ELR (cell line): ENCODE data around the gene SLC39A10.
A peak's percentile ranks its signal among the peaks of the same experiment; 100 is the strongest.

Experiments
- DNase-seq: peaks from one replicate; pipeline ENCODE4 v3.0.0-alpha.2; 2015; ENCODE audit warnings: low read depth

SLC39A10 gene, protein sequence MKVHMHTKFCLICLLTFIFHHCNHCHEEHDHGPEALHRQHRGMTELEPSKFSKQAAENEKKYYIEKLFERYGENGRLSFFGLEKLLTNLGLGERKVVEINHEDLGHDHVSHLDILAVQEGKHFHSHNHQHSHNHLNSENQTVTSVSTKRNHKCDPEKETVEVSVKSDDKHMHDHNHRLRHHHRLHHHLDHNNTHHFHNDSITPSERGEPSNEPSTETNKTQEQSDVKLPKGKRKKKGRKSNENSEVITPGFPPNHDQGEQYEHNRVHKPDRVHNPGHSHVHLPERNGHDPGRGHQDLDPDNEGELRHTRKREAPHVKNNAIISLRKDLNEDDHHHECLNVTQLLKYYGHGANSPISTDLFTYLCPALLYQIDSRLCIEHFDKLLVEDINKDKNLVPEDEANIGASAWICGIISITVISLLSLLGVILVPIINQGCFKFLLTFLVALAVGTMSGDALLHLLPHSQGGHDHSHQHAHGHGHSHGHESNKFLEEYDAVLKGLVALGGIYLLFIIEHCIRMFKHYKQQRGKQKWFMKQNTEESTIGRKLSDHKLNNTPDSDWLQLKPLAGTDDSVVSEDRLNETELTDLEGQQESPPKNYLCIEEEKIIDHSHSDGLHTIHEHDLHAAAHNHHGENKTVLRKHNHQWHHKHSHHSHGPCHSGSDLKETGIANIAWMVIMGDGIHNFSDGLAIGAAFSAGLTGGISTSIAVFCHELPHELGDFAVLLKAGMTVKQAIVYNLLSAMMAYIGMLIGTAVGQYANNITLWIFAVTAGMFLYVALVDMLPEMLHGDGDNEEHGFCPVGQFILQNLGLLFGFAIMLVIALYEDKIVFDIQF

GRCh38 chr2:195656859-195657633 lies at the start of gene SLC39A10:
SLC39A10 (plus strand) TSS chr2:195657226; CDS start chr2:195680043, 22,817 bp downstream.
- DNase-seq: peak; percentile 97

GRCh38 chr2:195608768-195609454 lies 48.1 kb upstream of the SLC39A10 start:
- no peak for DNase-seq

GRCh38 chr2:195610717-195611116 lies 46.3 kb upstream of the SLC39A10 start:
- no peak for DNase-seq

GRCh38 chr2:195612611-195613495 lies 44.2 kb upstream of the SLC39A10 start:
- peak; percentile 80 for DNase-seq

- DNase-seq: peak; percentile 93
Measured at GRCh38 chr2:195613922-195614321, 43.1 kb upstream of the SLC39A10 start.

GRCh38 chr2:195619590-195619989 lies 37.4 kb upstream of the SLC39A10 start:
- DNase-seq: peak; percentile 50

- peak; percentile 80 for DNase-seq
Measured at GRCh38 chr2:195620501-195620900, 36.5 kb upstream of the SLC39A10 start.

DNA sequence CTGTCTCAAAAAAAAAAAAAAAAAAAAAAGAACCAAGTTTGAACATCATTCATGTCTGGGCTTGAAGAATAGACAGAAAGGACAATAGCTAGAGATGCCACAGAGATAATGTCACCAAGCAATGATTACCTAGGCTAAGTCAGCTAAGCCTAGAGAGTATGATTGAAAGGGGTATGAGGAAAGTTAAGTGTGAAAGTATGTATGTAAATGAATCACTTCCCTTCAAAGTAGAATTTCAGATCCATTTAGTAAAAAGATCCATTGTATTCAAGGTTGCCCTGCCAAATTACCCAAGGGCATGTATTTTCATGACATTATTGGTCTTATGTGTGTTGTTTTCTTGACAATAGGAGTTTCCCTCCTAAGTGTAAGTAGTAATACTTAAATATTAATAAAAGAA lies 34.1 kb upstream of the SLC39A10 start:
- DNase-seq: peak; percentile 73

- DNase-seq: no peak
Measured at GRCh38 chr2:195626507-195626906, 30.5 kb upstream of the SLC39A10 start.

DNA sequence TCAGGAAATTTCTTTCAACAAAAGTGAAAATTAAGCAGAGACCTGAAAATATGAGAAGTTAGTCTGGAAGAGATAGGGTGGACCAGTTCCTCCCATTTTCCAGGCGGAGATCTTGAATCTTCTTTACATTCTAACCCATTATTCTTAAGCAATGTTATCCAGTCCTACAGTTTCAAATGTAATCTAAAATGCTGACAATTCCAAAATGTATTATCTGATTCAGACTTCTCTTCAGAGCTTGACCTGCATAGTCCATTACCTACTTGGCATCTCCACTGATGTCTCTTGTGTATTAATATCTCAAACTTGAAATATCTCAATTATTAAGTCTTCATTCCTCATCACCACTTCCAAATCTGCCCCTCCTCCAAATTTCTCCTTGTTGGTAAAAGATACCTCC lies 28.4 kb upstream of the SLC39A10 start:
- no peak for DNase-seq

DNA sequence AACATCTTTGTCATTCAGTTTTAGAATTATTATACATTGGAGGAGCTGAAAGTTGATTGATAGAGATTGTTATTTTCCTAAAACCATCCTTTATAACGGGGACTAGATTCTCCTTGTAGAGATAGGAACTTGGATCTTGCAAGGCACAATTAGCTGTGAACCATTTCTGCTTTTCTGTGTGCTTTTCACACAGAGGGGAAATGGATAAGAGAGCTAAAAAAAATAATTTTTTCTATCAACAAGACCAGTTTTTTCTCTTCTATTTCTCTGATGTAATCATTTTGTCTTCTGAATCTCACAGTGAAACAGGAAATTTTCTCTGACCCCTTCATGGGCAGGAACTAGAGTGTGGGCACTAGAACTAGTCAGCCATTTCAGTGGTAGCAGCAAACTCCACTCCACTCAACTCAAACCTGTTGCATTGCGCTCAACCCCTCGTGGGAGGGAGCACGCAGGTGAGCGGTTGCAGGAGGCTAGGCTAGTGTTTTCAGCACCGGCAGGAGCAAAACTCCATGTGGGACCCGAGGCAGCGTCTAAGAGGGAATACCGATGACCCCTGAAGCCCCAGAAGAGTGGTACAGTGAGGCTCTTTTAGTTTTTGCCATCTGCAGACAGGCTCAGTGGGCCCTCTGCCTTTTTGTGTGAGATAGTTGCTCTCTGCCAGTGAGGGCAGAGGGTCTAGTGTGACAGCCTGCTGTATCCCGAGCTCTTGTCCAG lies 24.0 kb upstream of the SLC39A10 start:
- no peak for DNase-seq

DNA sequence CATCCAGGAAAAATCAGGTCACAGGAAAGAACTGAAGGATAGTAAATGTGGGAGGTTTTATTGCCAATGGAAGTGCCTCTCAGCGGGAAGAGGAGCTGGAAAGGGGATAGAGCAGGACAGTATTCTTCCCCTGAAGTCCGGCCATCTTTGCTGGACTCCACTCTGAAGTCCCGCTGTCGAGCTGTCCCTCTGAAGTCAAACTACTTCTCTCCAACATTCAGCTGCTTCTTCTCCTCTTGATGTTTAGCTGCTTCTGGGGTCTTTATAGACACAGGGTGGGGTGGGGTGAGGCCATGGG lies 23.5 kb upstream of the SLC39A10 start:
- DNase-seq: no peak

- DNase-seq: no peak
Measured at GRCh38 chr2:195633974-195634373, 23.1 kb upstream of the SLC39A10 start.

- peak; percentile 32 for DNase-seq
Measured at GRCh38 chr2:195636890-195637289, 20.1 kb upstream of the SLC39A10 start.

DNA sequence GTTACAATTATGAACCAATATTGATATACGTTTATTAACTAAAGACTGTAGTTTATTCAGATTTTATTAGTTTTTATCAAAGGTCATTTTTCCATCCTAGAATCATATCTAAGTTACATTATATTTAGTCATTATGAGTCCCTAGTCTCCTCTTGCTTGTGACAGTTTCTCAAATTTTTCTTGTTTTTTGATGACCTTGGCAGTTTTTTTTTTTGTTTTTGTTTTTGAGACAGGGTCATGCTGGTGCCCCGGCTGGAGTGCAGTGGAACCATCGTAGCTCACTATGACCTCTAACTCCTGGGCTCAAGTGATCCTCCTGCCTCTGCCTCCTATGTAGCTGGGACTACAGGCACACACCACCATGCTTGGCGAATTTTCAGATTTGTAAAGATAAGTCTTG lies 18.3 kb upstream of the SLC39A10 start:
- no peak for DNase-seq

- DNase-seq: no peak
Measured at GRCh38 chr2:195639238-195639858, 17.7 kb upstream of the SLC39A10 start.

- no peak for DNase-seq
Measured at GRCh38 chr2:195639959-195640358, 17.1 kb upstream of the SLC39A10 start.

DNA sequence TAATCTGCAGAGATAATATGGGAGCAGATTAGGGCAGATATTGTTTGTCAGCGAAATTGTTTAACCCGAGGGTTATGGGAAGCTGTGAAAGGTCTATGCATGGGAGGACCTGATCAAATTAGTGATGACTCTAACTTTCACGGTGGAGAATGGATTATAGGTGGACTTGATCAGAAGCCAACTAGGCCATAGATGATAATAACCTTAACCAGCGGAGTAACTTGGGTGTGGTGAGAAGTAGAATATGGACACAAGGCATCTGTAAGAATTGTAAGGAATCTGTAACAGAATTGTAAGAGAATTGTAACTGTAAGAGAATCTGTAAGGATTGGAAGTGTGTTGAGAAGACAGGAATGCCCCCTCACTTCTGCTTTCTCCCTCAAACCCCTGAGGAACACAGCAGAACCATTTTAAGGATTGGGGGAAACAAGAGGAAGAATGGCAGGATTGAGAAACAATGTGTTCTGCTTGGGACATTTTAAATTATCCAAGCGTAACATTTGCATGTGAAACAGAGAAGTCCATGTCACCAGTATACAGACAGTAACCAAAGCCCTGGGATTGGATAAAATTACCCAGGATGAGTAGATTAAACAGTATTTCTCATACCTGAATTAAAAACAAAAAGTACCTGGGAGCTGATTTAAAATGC lies 14.9 kb upstream of the SLC39A10 start:
- no peak for DNase-seq

DNA sequence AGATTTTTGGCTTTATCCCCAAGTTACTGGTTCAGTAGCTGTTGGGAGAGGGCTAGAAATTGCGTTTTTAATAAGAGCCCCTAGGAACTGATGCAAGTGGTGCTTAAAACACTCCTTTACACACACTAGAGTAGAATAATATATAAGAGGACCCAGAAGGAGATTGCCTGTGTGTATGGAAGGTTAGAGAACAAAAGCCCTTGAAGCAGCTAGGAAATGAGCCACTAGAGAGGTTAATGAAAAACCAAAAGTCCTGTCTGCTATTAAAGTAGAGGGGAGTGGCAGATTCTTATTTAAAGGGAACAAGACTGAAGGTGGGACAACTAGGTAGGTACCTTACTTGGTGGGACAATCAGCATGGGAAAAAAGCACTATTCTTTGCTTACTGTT lies 14.4 kb upstream of the SLC39A10 start:
- no peak for DNase-seq
